Neuronal stem cell (in vitro differentiated cells): ENCODE results near the gene CCN6. TPM values are rescaled to one million over a fixed set of nuclear protein-coding genes. Genes with fewer than 3 reads are reported as not detected.

Experiments used
- DNase-seq: peaks from one replicate; pipeline ENCODE4 v3.0.0-alpha.2; 2013; ENCODE audit warnings: low spot score
- H2AFZ ChIP-seq: one replicate; pipeline ENCODE4 v1.6.1; 2013; ENCODE audit warnings: mild to moderate bottlenecking, low read length, inconsistent platforms
- H2AK5ac ChIP-seq: 2 replicates; pipeline ENCODE4 v1.6.1; 2013; ENCODE audit warnings: low read depth, mild to moderate bottlenecking, inconsistent platforms, low read length, moderate library complexity, mixed read lengths
- H2BK120ac ChIP-seq: 2 replicates; pipeline ENCODE4 v1.6.1; 2013; ENCODE audit warnings: low read depth, mild to moderate bottlenecking, inconsistent platforms, low read length, moderate library complexity, mixed read lengths
- H2BK12ac ChIP-seq: one replicate; pipeline ENCODE4 v1.6.1; 2013; ENCODE audit warnings: low read length, inconsistent platforms
- H2BK15ac ChIP-seq: 2 replicates; pipeline ENCODE4 v1.6.1; 2013; ENCODE audit warnings: mild to moderate bottlenecking, low read length, inconsistent platforms, mixed read lengths
- H2BK5ac ChIP-seq: one replicate; pipeline ENCODE4 v1.6.1; 2013; ENCODE audit warnings: inconsistent platforms, mild to moderate bottlenecking, low read length, moderate library complexity
- H3K14ac ChIP-seq: one replicate; pipeline ENCODE4 v1.6.1; 2013; ENCODE audit warnings: low read length, inconsistent platforms
- H3K18ac ChIP-seq: 2 replicates; pipeline ENCODE4 v1.6.1; 2013; ENCODE audit warnings: low read length, inconsistent platforms
- H3K23ac ChIP-seq: 2 replicates; pipeline ENCODE4 v1.6.1; 2013; ENCODE audit warnings: low read depth, mild to moderate bottlenecking, mixed read lengths, low read length, inconsistent platforms; ENCODE audit not compliant: poor library complexity
- H3K27ac ChIP-seq: replicated peaks from 3 replicates; pipeline ENCODE4 v1.5.1; 2013; ENCODE audit warnings: low read length, inconsistent platforms
- H3K27me3 ChIP-seq, 3 experiments: 2 replicates each; pipeline ENCODE4 v1.6.1; 2013; ENCODE audit warnings: low read length in 3 of 3, mild to moderate bottlenecking in 2 of 3, inconsistent platforms in 1 of 3, low read depth in 1 of 3, mixed read lengths in 1 of 3, moderate library complexity in 1 of 3; ENCODE audit not compliant: control insufficient read depth in 3 of 3, insufficient read depth in 3 of 3
- H3K36me3 ChIP-seq, 2 donors: replicated peaks in 1 of 2; 2 replicates each; pipeline ENCODE4 v1.6.1; 2013; ENCODE audit warnings: low read length in 2 of 2; ENCODE audit not compliant: control insufficient read depth in 2 of 2, insufficient read depth in 2 of 2
- H3K4ac ChIP-seq: 2 replicates; pipeline ENCODE4 v1.6.1; 2013; ENCODE audit warnings: inconsistent platforms, mild to moderate bottlenecking, low read length, moderate library complexity
- H3K4me1 ChIP-seq, 2 donors: 1 replicate in 1 of 2; 2 replicates in 1 of 2; pipeline ENCODE4 v1.6.1; 2013; ENCODE audit warnings: low read length in 2 of 2, low read depth in 1 of 2; ENCODE audit not compliant: control insufficient read depth in 2 of 2, insufficient read depth in 1 of 2
- H3K4me2 ChIP-seq: one replicate; pipeline ENCODE4 v1.6.1; 2013; ENCODE audit warnings: mild to moderate bottlenecking, low read length, inconsistent platforms; ENCODE audit not compliant: insufficient read depth, poor library complexity, severe bottlenecking
- H3K4me3 ChIP-seq, 2 donors: 2 replicates each; pipeline ENCODE4 v1.5.1; 2013; ENCODE audit warnings: low read length in 2 of 2, mild to moderate bottlenecking in 2 of 2, inconsistent platforms in 1 of 2, moderate library complexity in 1 of 2
- H3K79me1 ChIP-seq: one replicate; pipeline ENCODE4 v1.6.1; 2013; ENCODE audit warnings: low read depth, mild to moderate bottlenecking, inconsistent platforms, low read length, moderate library complexity
- H3K9ac ChIP-seq: one replicate; pipeline ENCODE4 v1.6.1; 2013; ENCODE audit warnings: mild to moderate bottlenecking, low read depth, low read length, inconsistent platforms; ENCODE audit not compliant: poor library complexity
- H3K9me3 ChIP-seq, 2 donors: replicated peaks in 1 of 2; 2 replicates each; pipeline versions ENCODE3 to v1.6.1; 2013; ENCODE audit warnings: low read length in 2 of 2, mild to moderate bottlenecking in 2 of 2, inconsistent platforms in 1 of 2, low read depth in 1 of 2, mixed read lengths in 1 of 2, moderate library complexity in 1 of 2; ENCODE audit not compliant: control insufficient read depth in 2 of 2, insufficient read depth in 1 of 2
- H4K8ac ChIP-seq: one replicate; pipeline ENCODE4 v1.6.1; 2013; ENCODE audit warnings: low read depth, mild to moderate bottlenecking, inconsistent platforms, low read length, moderate library complexity
- H4K91ac ChIP-seq: one replicate; pipeline ENCODE4 v1.6.1; 2013; ENCODE audit warnings: low read length, low read depth, mild to moderate bottlenecking, inconsistent platforms; ENCODE audit not compliant: poor library complexity
- WGBS, 2 donors: extraction: QIAGEN DNeasy Blood & Tissue Kit; methylation state at CpG; one replicate each; pipeline ENCODE4 v1.1.7; 2013; ENCODE audit warnings: missing lambda C conversion rate in 2 of 2, mixed read lengths in 1 of 2; ENCODE audit not compliant: insufficient read length in 2 of 2, insufficient replicate concordance in 1 of 2; ENCODE audit errors: extremely low coverage in 2 of 2; 5-methylcytosine and 5-hydroxymethylcytosine counted together
- polyA plus RNA-seq, 2 experiments: library from polyadenylated mRNA; stranded (reverse); fragments of 200-250 nt; gene quantifications; one replicate each; pipeline ENCODE4 v1.2.3, GENCODE V29; 2013

CCN6 gene
- not detected for polyA plus RNA-seq (2013, experiment 1 of 2)
- not detected for polyA plus RNA-seq (2013, experiment 2 of 2)

GRCh38 chr6:112054001-112054400 lies at the start of gene CCN6:
Gene CCN6 (plus strand): TSS chr6:112054104. CDS start chr6:112054358, 254 bp downstream.
- whole genome bisulfite sequencing, 2 donors = no CpG with 5 or more reads among the region's 12 CpGs
- Histone ChIP-seq H2AFZ (peak within 1 kb of the TSS; percentile 72), H3K36me3 (no peaks in the 10 kb centered on the region), H3K27me3 (peaks cover 0 to 12% (median 0%) of the 10 kb centered on the region in 3 experiments), H3K18ac (peak within 1 kb of the TSS; percentile 36), H3K79me1 (no peaks in the 10 kb centered on the region), H3K23ac (peak within 1 kb of the TSS; percentile 40), H2AK5ac (peak within 1 kb of the TSS; percentile 31), H3K9ac (no peak within 1 kb of the TSS), H3K4me1 (no peaks in the 10 kb centered on the region), H3K27ac (no peak within 1 kb of the TSS), H3K9me3 (peaks cover 0 to 3% of the 10 kb centered on the region in 2 donors), H2BK15ac (peak within 1 kb of the TSS; percentile 41), H3K4me2 (no peak within 1 kb of the TSS), H3K4me3 (no peak within 1 kb of the TSS), H4K8ac (no peak within 1 kb of the TSS), H3K14ac (no peak within 1 kb of the TSS), H2BK5ac (peak within 1 kb of the TSS; percentile 83), H2BK12ac (no peak within 1 kb of the TSS), H4K91ac (no peak within 1 kb of the TSS), H2BK120ac (no peak within 1 kb of the TSS), H3K4ac (no peak within 1 kb of the TSS)
- DNase-seq = no peak

DNA sequence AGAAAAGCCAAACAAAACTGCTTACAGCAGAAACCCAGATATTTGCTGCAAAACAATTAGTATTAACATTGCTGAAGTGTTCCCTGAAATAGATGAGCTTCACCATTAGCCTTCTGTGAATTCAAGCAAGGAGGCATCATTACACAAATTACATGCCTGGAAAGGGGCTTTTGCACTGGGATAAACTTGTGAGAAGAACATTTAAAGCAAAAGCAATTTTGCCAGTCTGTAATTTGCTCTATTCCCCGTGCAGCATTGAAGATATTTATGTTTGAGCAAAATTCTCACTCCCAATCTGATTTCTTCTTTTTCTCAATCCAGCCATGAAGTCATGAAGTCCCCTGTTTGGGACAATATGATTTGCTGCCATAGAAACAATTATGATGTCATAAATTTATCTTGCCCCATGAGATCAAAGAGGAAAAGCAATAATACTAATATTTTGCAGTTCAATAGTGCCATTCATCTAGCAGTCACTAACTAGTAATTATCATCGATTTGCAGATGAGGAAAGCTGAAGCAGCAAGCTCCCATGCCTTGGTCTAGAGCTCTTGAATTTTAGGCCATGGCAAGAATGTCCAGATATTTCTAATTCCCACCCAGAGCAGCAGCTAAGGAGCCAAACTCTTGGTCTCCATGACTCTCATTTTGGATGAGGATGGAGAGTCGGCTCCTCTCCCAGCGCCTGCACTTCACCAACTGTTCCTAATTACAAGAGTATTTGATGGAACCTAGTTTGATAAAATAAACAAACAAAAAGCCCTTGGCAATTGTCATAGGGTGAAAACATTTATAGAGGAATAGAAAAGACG lies 49.5 kb upstream of the CCN6 start:
- H3K14ac ChIP-seq = no peak overlapping the region
- no peak overlapping the region for H2AFZ ChIP-seq
- H3K79me1 ChIP-seq = no peaks in the 10 kb centered on the region
- H3K4me3 ChIP-seq = no peak overlapping the region
- no peak overlapping the region for H4K8ac ChIP-seq
- no peak for DNase-seq
- H2BK12ac ChIP-seq = no peak overlapping the region
- no peak overlapping the region for H4K91ac ChIP-seq
- H2BK15ac ChIP-seq = no peak overlapping the region
- H3K4me2 ChIP-seq = no peak overlapping the region
- H3K9ac ChIP-seq = no peak overlapping the region
- peaks cover 2 to 6% of the 10 kb centered on the region in 2 donors for H3K9me3 ChIP-seq
- H3K27ac ChIP-seq = no peak overlapping the region
- H3K18ac ChIP-seq = no peak overlapping the region
- H3K27me3 ChIP-seq = no peaks in the 10 kb centered on the region
- H3K4ac ChIP-seq = no peak overlapping the region
- no peaks in the 10 kb centered on the region for H3K36me3 ChIP-seq
- no peak overlapping the region for H3K23ac ChIP-seq
- no peak overlapping the region for H2AK5ac ChIP-seq
- no CpG with 5 or more reads among the region's 5 CpGs for WGBS, 2 donors
- no peak overlapping the region for H2BK120ac ChIP-seq
- no peak overlapping the region for H2BK5ac ChIP-seq
- H3K4me1 ChIP-seq = no peaks in the 10 kb centered on the region

- DNase-seq = no peak
Measured at GRCh38 chr6:112005013-112005371, 48.9 kb upstream of the CCN6 start.

GRCh38 chr6:112007254-112007653 lies 46.6 kb upstream of the CCN6 start:
- no peak overlapping the region for H2BK5ac ChIP-seq
- H2AK5ac ChIP-seq = no peak overlapping the region
- no peak overlapping the region for H3K4me3 ChIP-seq
- peaks cover 2% of the 10 kb centered on the region for H3K79me1 ChIP-seq
- no peaks in the 10 kb centered on the region for H3K4me1 ChIP-seq
- no peak overlapping the region for H3K23ac ChIP-seq
- H3K36me3 ChIP-seq = no peaks in the 10 kb centered on the region
- H3K9ac ChIP-seq = no peak overlapping the region
- H2BK12ac ChIP-seq = no peak overlapping the region
- no peak overlapping the region for H3K4me2 ChIP-seq
- no peak overlapping the region for H4K91ac ChIP-seq
- no peak overlapping the region for H3K27ac ChIP-seq
- peak overlapping the region; percentile 26 for H2AFZ ChIP-seq
- H4K8ac ChIP-seq = no peak overlapping the region
- no peak overlapping the region for H3K14ac ChIP-seq
- no peak for DNase-seq
- H3K18ac ChIP-seq = no peak overlapping the region
- H2BK15ac ChIP-seq = no peak overlapping the region
- no peak overlapping the region for H2BK120ac ChIP-seq
- no CpG with 5 or more reads among the region's 2 CpGs for WGBS, 2 donors
- peaks cover 0 to 2% of the 10 kb centered on the region in 2 donors for H3K9me3 ChIP-seq
- no peaks in the 10 kb centered on the region for H3K27me3 ChIP-seq
- no peak overlapping the region for H3K4ac ChIP-seq

More at GRCh38 chr6:112005013-112005371, 48.9 kb upstream of the CCN6 start:
- Histone ChIP-seq H3K23ac (no peak overlapping the region), H3K4me3 (no peak overlapping the region), H2BK5ac (no peak overlapping the region), H3K14ac (no peak overlapping the region), H4K8ac (no peak overlapping the region), H3K27ac (no peak overlapping the region), H2BK12ac (no peak overlapping the region), H4K91ac (no peak overlapping the region), H3K18ac (no peak overlapping the region), H3K79me1 (no peaks in the 10 kb centered on the region), H3K4me1 (no peaks in the 10 kb centered on the region), H3K4me2 (no peak overlapping the region), H3K9me3 (peaks cover 2 to 6% of the 10 kb centered on the region in 2 donors), H3K4ac (no peak overlapping the region), H3K9ac (no peak overlapping the region), H2AFZ (no peak overlapping the region), H2AK5ac (no peak overlapping the region), H2BK120ac (no peak overlapping the region), H2BK15ac (no peak overlapping the region), H3K36me3 (no peaks in the 10 kb centered on the region), H3K27me3 (no peaks in the 10 kb centered on the region)
- no CpG with 5 or more reads among the region's 1 CpG for WGBS, 2 donors
